Rectal smooth muscle tissue (tissue), 1 donor: ENCODE measurements around the gene RPL5.
"Not testable (repeated sequence)": the region's sequence is repeated elsewhere in the genome, so short reads cannot be mapped to it uniquely, and the experiment has no call there.

Source experiments
- H3K27ac ChIP-seq: one replicate; pipeline ENCODE4 v1.7.0; 2013; ENCODE audit warnings: low read depth, low read length, inconsistent platforms
- H3K27me3 ChIP-seq: one replicate; pipeline ENCODE4 v1.7.0; 2013; ENCODE audit warnings: low read length; ENCODE audit not compliant: control insufficient read depth, insufficient read depth
- H3K36me3 ChIP-seq: one replicate; pipeline ENCODE4 v1.7.0; 2013; ENCODE audit warnings: low read length; ENCODE audit not compliant: control insufficient read depth, insufficient read depth
- H3K4me1 ChIP-seq: one replicate; pipeline ENCODE4 v1.7.0; 2013; ENCODE audit warnings: low read length; ENCODE audit not compliant: control insufficient read depth, insufficient read depth
- H3K4me3 ChIP-seq: one replicate; pipeline ENCODE4 v1.7.0; 2013; ENCODE audit warnings: low read length
- H3K9ac ChIP-seq: one replicate; pipeline ENCODE4 v1.7.0; 2013; ENCODE audit warnings: low read length

The RPL5 gene

GRCh38 chr1:92831762-92832536, at the start of gene RPL5:
Gene RPL5 (plus strand): TSS chr1:92832040. CDS start chr1:92832115, 75 bp downstream.
- Histone ChIP-seq H3K27me3 (no peaks in the 10 kb centered on the region), H3K4me3 (peak within 1 kb of the TSS; percentile 98), H3K4me1 (peaks cover 23% of the 10 kb centered on the region), H3K36me3 (peaks cover 13% of the 10 kb centered on the region), H3K9ac (peak within 1 kb of the TSS; percentile 99), H3K27ac (peak within 1 kb of the TSS; percentile 96)

- H3K36me3 ChIP-seq, H3K27me3 ChIP-seq, H3K4me1 ChIP-seq: not testable (repeated sequence)
- peak overlapping the region; percentile 99 for H3K27ac ChIP-seq
- H3K4me3 ChIP-seq, result peak overlapping the region; percentile 72
- H3K9ac ChIP-seq, result peak overlapping the region; percentile 46
These were observed 48.3 kb upstream of the RPL5 start for GRCh38 chr1:92783550-92783949.

GRCh38 chr1:92784021-92784638, 47.7 kb upstream of the RPL5 start:
- Histone ChIP-seq H3K27me3 (no peaks in the 10 kb centered on the region), H3K4me1 (no peaks in the 10 kb centered on the region), H3K36me3 (no peaks in the 10 kb centered on the region), H3K9ac (peak overlapping the region; percentile 46), H3K4me3 (peak overlapping the region; percentile 72), H3K27ac (peak overlapping the region; percentile 99)

GRCh38 chr1:92784639-92785500, 47.0 kb upstream of the RPL5 start, which contains the start of gene EVI5:
Gene EVI5 (minus strand): TSS chr1:92785108. CDS start chr1:92736546, 48,562 bp downstream.
- Histone ChIP-seq H3K27me3 (no peaks in the 10 kb centered on the region), H3K4me1 (no peaks in the 10 kb centered on the region), H3K27ac (peak within 1 kb of the TSS; percentile 99), H3K4me3 (peak within 1 kb of the TSS; percentile 72), H3K9ac (peak within 1 kb of the TSS; percentile 76), H3K36me3 (no peaks in the 10 kb centered on the region)

GRCh38 chr1:92786111-92786901, 45.5 kb upstream of the RPL5 start:
- Histone ChIP-seq H3K36me3 (no peaks in the 10 kb centered on the region), H3K4me1 (no peaks in the 10 kb centered on the region), H3K27me3 (no peaks in the 10 kb centered on the region), H3K9ac (no peak overlapping the region), H3K27ac (no peak overlapping the region), H3K4me3 (no peak overlapping the region)

GRCh38 chr1:92790081-92790480, 41.8 kb upstream of the RPL5 start:
- H3K36me3 ChIP-seq, result no peaks in the 10 kb centered on the region
- no peak overlapping the region for H3K27ac ChIP-seq
- no peaks in the 10 kb centered on the region for H3K4me1 ChIP-seq
- no peak overlapping the region for H3K9ac ChIP-seq
- H3K4me3 ChIP-seq, result no peak overlapping the region
- no peaks in the 10 kb centered on the region for H3K27me3 ChIP-seq

- H3K4me1 ChIP-seq, result no peaks in the 10 kb centered on the region
- no peaks in the 10 kb centered on the region for H3K27me3 ChIP-seq
- no peak overlapping the region for H3K4me3 ChIP-seq
- H3K27ac ChIP-seq, result no peak overlapping the region
- no peaks in the 10 kb centered on the region for H3K36me3 ChIP-seq
- H3K9ac ChIP-seq, result no peak overlapping the region
These were observed 41.0 kb upstream of the RPL5 start for GRCh38 chr1:92790867-92791266.

GRCh38 chr1:92791487-92792066, 40.3 kb upstream of the RPL5 start:
- Histone ChIP-seq H3K27me3 (no peaks in the 10 kb centered on the region), H3K9ac (no peak overlapping the region), H3K27ac (no peak overlapping the region), H3K4me3 (no peak overlapping the region), H3K4me1 (no peaks in the 10 kb centered on the region), H3K36me3 (no peaks in the 10 kb centered on the region)

- Histone ChIP-seq H3K27me3 (no peaks in the 10 kb centered on the region), H3K9ac (no peak overlapping the region), H3K27ac (no peak overlapping the region), H3K36me3 (no peaks in the 10 kb centered on the region), H3K4me1 (no peaks in the 10 kb centered on the region), H3K4me3 (no peak overlapping the region)
These were observed 39.5 kb upstream of the RPL5 start for GRCh38 chr1:92792340-92792782.

GRCh38 chr1:92795166-92795565, 36.7 kb upstream of the RPL5 start:
- no peak overlapping the region for H3K4me3 ChIP-seq
- H3K27me3 ChIP-seq, result no peaks in the 10 kb centered on the region
- no peaks in the 10 kb centered on the region for H3K4me1 ChIP-seq
- no peak overlapping the region for H3K27ac ChIP-seq
- no peak overlapping the region for H3K9ac ChIP-seq
- no peaks in the 10 kb centered on the region for H3K36me3 ChIP-seq

GRCh38 chr1:92797297-92797696, 34.5 kb upstream of the RPL5 start:
- Histone ChIP-seq H3K36me3 (no peaks in the 10 kb centered on the region), H3K9ac (no peak overlapping the region), H3K27me3 (no peaks in the 10 kb centered on the region), H3K27ac (no peak overlapping the region), H3K4me3 (no peak overlapping the region), H3K4me1 (no peaks in the 10 kb centered on the region)
